ENCODE measurements around the gene ELOVL5.
"Not testable (repeated sequence)": the region's sequence is repeated elsewhere in the genome, so short reads cannot be mapped to it uniquely, and the experiment has no call there.

The ELOVL5 gene

GRCh38 chr6:53320964-53321363 is 27.8 kb downstream of the ELOVL5 start:
- Histone ChIP-seq H3K36me3 (peaks cover 37% of the 10 kb centered on the region), H3K27me3 (no peaks in the 10 kb centered on the region), H3K4me1 (peaks cover 24% of the 10 kb centered on the region), H3K4me2 (no peak overlapping the region), H3K4me3 (no peak overlapping the region), H3K27ac (no peak overlapping the region), H4K20me1 (peaks cover 96% of the 10 kb centered on the region), H3K9ac (no peak overlapping the region), H3K9me3 (0 out of 2 replicates have a peak, but pooled peaks cover 3% of the 10 kb centered on the region)
- no peak for TF ChIP-seq Cebpa-rat (IDR thresholded peaks at IDR 0.05)

GRCh38 chr6:53318429-53318828 is 30.3 kb downstream of the ELOVL5 start:
- no peak for TF ChIP-seq Cebpa-rat (IDR thresholded peaks at IDR 0.05)
- Histone ChIP-seq H3K27ac (no peak overlapping the region), H3K4me3 (no peak overlapping the region), H3K36me3 (peaks cover 25% of the 10 kb centered on the region), H4K20me1 (peaks cover 96% of the 10 kb centered on the region), H3K4me1 (peaks cover 50% of the 10 kb centered on the region), H3K27me3 (no peaks in the 10 kb centered on the region), H3K4me2 (no peak overlapping the region), H3K9ac (no peak overlapping the region), H3K9me3 (no peaks in the 10 kb centered on the region)

- H3K27ac ChIP-seq, result no peak overlapping the region
- no peak for TF ChIP-seq Cebpa-rat (IDR thresholded peaks at IDR 0.05)
- H3K4me3 ChIP-seq, result no peak overlapping the region
- H4K20me1 ChIP-seq, result peaks cover 93% of the 10 kb centered on the region
- H3K9me3 ChIP-seq, result no peaks in the 10 kb centered on the region
- H3K27me3 ChIP-seq, result no peaks in the 10 kb centered on the region
- peaks cover 25% of the 10 kb centered on the region for H3K36me3 ChIP-seq
- H3K4me2 ChIP-seq, result no peak overlapping the region
- peaks cover 55% of the 10 kb centered on the region for H3K4me1 ChIP-seq
- no peak overlapping the region for H3K9ac ChIP-seq
Measured at GRCh38 chr6:53317861-53318260, 30.9 kb downstream of the ELOVL5 start.

- peaks cover 25% of the 10 kb centered on the region for H3K36me3 ChIP-seq
- not testable (repeated sequence) for H3K27me3 ChIP-seq, H3K4me3 ChIP-seq, H3K27ac ChIP-seq, H3K4me2 ChIP-seq, H3K9me3 ChIP-seq, H3K9ac ChIP-seq
- peaks cover 61% of the 10 kb centered on the region for H3K4me1 ChIP-seq
- H4K20me1 ChIP-seq, result peaks cover 89% of the 10 kb centered on the region
Measured at GRCh38 chr6:53317299-53317698, 31.5 kb downstream of the ELOVL5 start.

- Histone ChIP-seq H3K4me1 (peaks cover 72% of the 10 kb centered on the region), H3K27me3 (no peaks in the 10 kb centered on the region), H3K4me3 (no peak overlapping the region), H3K36me3 (peaks cover 21% of the 10 kb centered on the region), H3K4me2 (peak overlapping the region; percentile 30; the same call in 1 of the 2 replicates), H3K27ac (no peak overlapping the region), H3K9me3 (no peaks in the 10 kb centered on the region), H4K20me1 (peaks cover 89% of the 10 kb centered on the region), H3K9ac (no peak overlapping the region)
- TF ChIP-seq Cebpa-rat (IDR thresholded peaks at IDR 0.05), result no peak
Measured at GRCh38 chr6:53316142-53316541, 32.6 kb downstream of the ELOVL5 start.

GRCh38 chr6:53315086-53315724 is 33.5 kb downstream of the ELOVL5 start:
- no peaks in the 10 kb centered on the region for H3K9me3 ChIP-seq
- H3K4me3 ChIP-seq, result no peak overlapping the region
- no peak overlapping the region for H3K4me2 ChIP-seq
- peaks cover 78% of the 10 kb centered on the region for H3K4me1 ChIP-seq
- H3K27ac ChIP-seq, result no peak overlapping the region
- peaks cover 86% of the 10 kb centered on the region for H4K20me1 ChIP-seq
- H3K9ac ChIP-seq, result no peak overlapping the region
- TF ChIP-seq Cebpa-rat (IDR thresholded peaks at IDR 0.05), result no peak
- H3K27me3 ChIP-seq, result no peaks in the 10 kb centered on the region
- H3K36me3 ChIP-seq, result peaks cover 12% of the 10 kb centered on the region; the same call in 1 of the 2 replicates

- H3K4me1 ChIP-seq, result peaks cover 83% of the 10 kb centered on the region
- peaks cover 12% of the 10 kb centered on the region; the same call in 1 of the 2 replicates for H3K36me3 ChIP-seq
- no peaks in the 10 kb centered on the region for H3K27me3 ChIP-seq
- peaks cover 85% of the 10 kb centered on the region for H4K20me1 ChIP-seq
- TF ChIP-seq Cebpa-rat (IDR thresholded peaks at IDR 0.05), result no peak
- no peak overlapping the region for H3K4me3 ChIP-seq
- H3K4me2 ChIP-seq, result peak overlapping the region; percentile 5; the same call in 1 of the 2 replicates
- H3K9ac ChIP-seq, result no peak overlapping the region
- H3K9me3 ChIP-seq, result no peaks in the 10 kb centered on the region
- H3K27ac ChIP-seq, result no peak overlapping the region
Measured at GRCh38 chr6:53313784-53314400, 34.9 kb downstream of the ELOVL5 start.

- H4K20me1 ChIP-seq, result peaks cover 73% of the 10 kb centered on the region
- peaks cover 10% of the 10 kb centered on the region; the same call in 1 of the 2 replicates for H3K9me3 ChIP-seq
- H3K4me2 ChIP-seq, result peak overlapping the region; percentile 28
- no peak overlapping the region for H3K9ac ChIP-seq
- H3K36me3 ChIP-seq, result peaks cover 15% of the 10 kb centered on the region; the same call in 1 of the 2 replicates
- no peaks in the 10 kb centered on the region for H3K27me3 ChIP-seq
- no peak for TF ChIP-seq Cebpa-rat (IDR thresholded peaks at IDR 0.05)
- no peak overlapping the region for H3K4me3 ChIP-seq
- H3K27ac ChIP-seq, result peak overlapping the region; percentile 60; the same call in 1 of the 2 replicates
- peaks cover 96% of the 10 kb centered on the region for H3K4me1 ChIP-seq
Measured at GRCh38 chr6:53312355-53312754, 36.4 kb downstream of the ELOVL5 start.

GRCh38 chr6:53311586-53311935 is 37.2 kb downstream of the ELOVL5 start:
- Histone ChIP-seq H4K20me1 (peaks cover 66% of the 10 kb centered on the region), H3K4me2 (peak overlapping the region; percentile 76), H3K27me3 (no peaks in the 10 kb centered on the region), H3K27ac (peak overlapping the region; percentile 60; the same call in 1 of the 2 replicates), H3K4me1 (peaks cover 96% of the 10 kb centered on the region), H3K9me3 (peaks cover 18% of the 10 kb centered on the region; the same call in 1 of the 2 replicates), H3K9ac (no peak overlapping the region), H3K36me3 (peaks cover 22% of the 10 kb centered on the region; the same call in 1 of the 2 replicates), H3K4me3 (no peak overlapping the region)
- TF ChIP-seq Cebpa-rat (IDR thresholded peaks at IDR 0.05), result no peak

Measured in BLaER1 (cell line).